Endothelial cell of umbilical vein (primary cell): ENCODE measurements around the gene ABCA1. TPM values are rescaled to one million over a fixed set of nuclear protein-coding genes. Genes with fewer than 3 reads are reported as not detected.

Experiments
- BruUV-seq: library from RNA; stranded (reverse); fragments of 400-500 nt; replicated peaks from 2 replicates; lab custom pipeline; 2021; lab: Mats Ljungman, UMichigan
- CTCF ChIA-PET: fragments of 300-600, 350-600 bp; sonication (Branson Sonifier 250); formaldehyde crosslinking; loops from one replicate; lab custom pipeline; 2021; ENCODE audit warnings: antibody characterized with exemption, inconsistent platforms; lab: Charles Lee
- POLR2A ChIA-PET: fragments of 300-600, 350-600 bp; sonication (Branson Sonifier 250); formaldehyde crosslinking; loops from one replicate; lab custom pipeline; 2021; ENCODE audit warnings: antibody characterized with exemption, inconsistent platforms; lab: Charles Lee
- DNase-seq: peaks from one replicate; pipeline ENCODE4 v3.0.0-alpha.2; 2011; ENCODE audit warnings: low read depth, low spot score
- FAIRE-seq: peaks from 2 replicates; lab custom pipeline; 2011; peaks lifted over from hg19 to GRCh38; lab: Jason Lieb, UNC
- H2AFZ ChIP-seq: 2 replicates; pipeline ENCODE4 v1.6.0; 2012; ENCODE audit warnings: low read depth, low read length, control low read depth, inconsistent platforms
- H3K27ac ChIP-seq: 2 replicates; pipeline ENCODE4 v1.5.1; 2011; ENCODE audit warnings: low read depth, mild to moderate bottlenecking, control low read depth, low read length, moderate library complexity; ENCODE audit not compliant: insufficient read depth
- H3K27me3 ChIP-seq, 2 experiments: 2 replicates each; pipeline versions ENCODE4 v1.6.0 to v1.6.1; 2011; ENCODE audit warnings: low read length in 2 of 2, mixed read lengths in 1 of 2; ENCODE audit not compliant: control insufficient read depth in 2 of 2, insufficient read depth in 2 of 2
- H3K36me3 ChIP-seq, 2 experiments: 2 replicates in 1 of 2; 3 replicates in 1 of 2; pipeline ENCODE4 v1.5.1; 2011; ENCODE audit warnings: low read length in 2 of 2, mild to moderate bottlenecking in 1 of 2, moderate library complexity in 1 of 2; ENCODE audit not compliant: control insufficient read depth in 2 of 2, insufficient read depth in 2 of 2; ENCODE audit errors: extremely low read depth in 1 of 2
- H3K4me1 ChIP-seq: 3 replicates; pipeline ENCODE4 v1.5.1; 2011; ENCODE audit warnings: mild to moderate bottlenecking, low read length; ENCODE audit not compliant: control insufficient read depth, insufficient read depth; ENCODE audit errors: extremely low read depth
- H3K4me2 ChIP-seq: 2 replicates; pipeline ENCODE4 v1.6.1; 2011; ENCODE audit warnings: low read length, control low read depth, mixed read lengths; ENCODE audit not compliant: insufficient read depth
- H3K4me3 ChIP-seq, 3 experiments: fragments of 200-600 bp in 1 of 3; sonication (generic), shearing (Covaris generic) in 1 of 3; replicated peaks in 1 of 3; 2 replicates each; pipeline ENCODE4 v1.5.1; 2011 to 2016; ENCODE audit warnings: control low read depth in 3 of 3, low read length in 3 of 3, mild to moderate bottlenecking in 2 of 3, inconsistent platforms in 1 of 3, low read depth in 1 of 3, moderate library complexity in 1 of 3; ENCODE audit not compliant: insufficient read depth in 1 of 3
- H3K79me2 ChIP-seq: 2 replicates; pipeline ENCODE4 v1.6.0; 2012; ENCODE audit warnings: low read length, inconsistent platforms; ENCODE audit not compliant: control insufficient read depth, insufficient read depth
- H3K9ac ChIP-seq: replicated peaks from 2 replicates; pipeline ENCODE3; 2011; ENCODE audit warnings: low read length, control low read depth; ENCODE audit not compliant: insufficient read depth; ENCODE audit errors: extremely low read depth
- H3K9me1 ChIP-seq: replicated peaks from 3 replicates; pipeline ENCODE4 v1.6.0; 2011; ENCODE audit warnings: mild to moderate bottlenecking, low read length; ENCODE audit not compliant: control insufficient read depth, insufficient read depth; ENCODE audit errors: extremely low read depth
- H3K9me3 ChIP-seq: replicated peaks from 2 replicates; pipeline ENCODE4 v1.5.1; 2012; ENCODE audit warnings: low read length, inconsistent platforms; ENCODE audit not compliant: control insufficient read depth, insufficient read depth
- H4K20me1 ChIP-seq: replicated peaks from 2 replicates; pipeline ENCODE3; 2011; ENCODE audit warnings: mild to moderate bottlenecking, low read length; ENCODE audit not compliant: control insufficient read depth, insufficient read depth; ENCODE audit errors: extremely low read depth
- CTCF ChIP-seq, 2 donors: IDR thresholded peaks; 1 replicate in 1 of 2; 2 replicates in 1 of 2; pipeline ENCODE4 v1.5.1; 2011; ENCODE audit warnings: low read length in 2 of 2, mild to moderate bottlenecking in 2 of 2, moderate library complexity in 2 of 2, control low read depth in 1 of 2, inconsistent platforms in 1 of 2, low read depth in 1 of 2; ENCODE audit not compliant: insufficient read depth in 1 of 2; ENCODE audit errors: extremely low read depth in 1 of 2
- EZH2 ChIP-seq: IDR thresholded peaks from 2 replicates; pipeline ENCODE4 v1.6.1; 2012; ENCODE audit warnings: borderline replicate concordance, low read depth, mild to moderate bottlenecking, moderate library complexity, low read length, inconsistent platforms; ENCODE audit not compliant: severe bottlenecking
- FOS ChIP-seq: IDR thresholded peaks from 2 replicates; pipeline ENCODE4 v1.6.1; 2011; ENCODE audit warnings: mild to moderate bottlenecking, low read length, moderate library complexity, borderline replicate concordance; ENCODE audit not compliant: insufficient read depth
- GATA2 ChIP-seq: IDR thresholded peaks from 2 replicates; pipeline ENCODE4 v1.7.0; 2011; ENCODE audit warnings: low read depth, mild to moderate bottlenecking, moderate library complexity, mixed read lengths, low read length; ENCODE audit not compliant: insufficient read length, insufficient read depth
- JUN ChIP-seq: IDR thresholded peaks from 2 replicates; pipeline ENCODE4 v1.6.1; 2011; ENCODE audit warnings: borderline replicate concordance, low read depth; ENCODE audit not compliant: insufficient read length, insufficient read depth
- MAX ChIP-seq: IDR thresholded peaks from 2 replicates; pipeline ENCODE4 v1.6.1; 2011; ENCODE audit not compliant: insufficient read depth, insufficient read length
- MYC ChIP-seq: IDR thresholded peaks from one replicate; pipeline ENCODE4 v1.6.1; 2011; ENCODE audit warnings: mild to moderate bottlenecking, low read depth, low read length
- POLR2A ChIP-seq: IDR thresholded peaks from 2 replicates; pipeline ENCODE4 v1.6.1; 2012; ENCODE audit warnings: low read depth, mild to moderate bottlenecking, control low read depth, low read length
- POLR2AphosphoS5 ChIP-seq: IDR thresholded peaks from 2 replicates; pipeline ENCODE4 v1.6.1; 2012; ENCODE audit warnings: low read depth, mild to moderate bottlenecking, control low read depth, low read length, moderate library complexity; ENCODE audit not compliant: insufficient read depth
- dilution Hi-C: fragments of 300-500 bp; cut with MboI; formaldehyde crosslinking; loops from one replicate; pipeline ENCODE4 v1.15.0; 2019; ENCODE audit warnings: low sequenced_read_pairs; ENCODE audit not compliant: extremely low pct_ligation_motif_present
- intact Hi-C: fragments of 100-400 bp; cut with micrococcal nuclease; formaldehyde crosslinking; loops from one replicate; pipeline ENCODE4 v1.10.0; 2022
- polyA plus RNA-seq, 4 experiments: library from polyadenylated mRNA; depleted of rRNA in 3 of 4; stranded (reverse) in 3 of 4; unstranded in 1 of 4; fragments of >200 nt; gene quantifications; 2 replicates each; pipeline versions ENCODE4 v1.2.1 to v1.2.3, GENCODE V29; 2011 to 2012; ENCODE audit warnings: missing spikeins in 1 of 4
- total RNA-seq: library from RNA; stranded (reverse); gene quantifications from 2 replicates; pipeline ENCODE4 v1.2.3, GENCODE V29; 2021

The ABCA1 gene
- total and polyA plus RNA-seq, 2 donors (not counting 3 experiments of a cell fraction or from before 2014, with no cell fraction given) = 2.4 to 9.8 TPM

- intact Hi-C loops = loop anchor here (2.0 kb wide), 1 partner anchor 18 kb away; no protein-coding TSS in a partner anchor
- H3K4me2 ChIP-seq = peak overlapping the region; percentile 10
Measured at GRCh38 chr9:104868687-104869404, 59.1 kb downstream of the ABCA1 start.

More at GRCh38 chr9:104868687-104869404, 59.1 kb downstream of the ABCA1 start:
- CTCF ChIA-PET = interaction anchor here (0.6 to 2.4 kb wide), 15 partner anchors 9 to 549 kb away, joined by 3 to 14 read pairs (median 4); partner anchors contain the start of gene ABCA1
- no peak overlapping the region for H3K9ac ChIP-seq
- H3K4me1 ChIP-seq = peaks cover 38% of the 10 kb centered on the region
- TF ChIP-seq POLR2A = no peak
- no peak for TF ChIP-seq MYC
- no peak for TF ChIP-seq JUN
- no peak for TF ChIP-seq EZH2
- TF ChIP-seq GATA2 = no peak
- no peak for TF ChIP-seq FOS
- TF ChIP-seq MAX = no peak
- TF ChIP-seq CTCF (IDR thresholded peaks at IDR 0.05; ENCODE audit: extremely low read depth in 1 of 2, insufficient read depth in 1 of 2, low read depth in 1 of 2, low read length in 2 of 2) = no peak
- no peak for TF ChIP-seq POLR2AphosphoS5
- H4K20me1 ChIP-seq = no peaks in the 10 kb centered on the region
- DNase-seq (peak; percentile 86), FAIRE-seq (no peak)
- H3K79me2 ChIP-seq = no peaks in the 10 kb centered on the region
- POLR2A ChIA-PET = interaction anchor here (0.6 to 1.3 kb wide), 4 partner anchors 42 to 293 kb away, joined by 3 to 6 read pairs (median 5); no protein-coding TSS in a partner anchor
- dilution Hi-C loops = no loop called here
- no peak overlapping the region for H3K27ac ChIP-seq
- H2AFZ ChIP-seq = peak overlapping the region; percentile 71
- H3K36me3 ChIP-seq = no peaks in the 10 kb centered on the region
- H3K27me3 ChIP-seq = no peaks in the 10 kb centered on the region
- H3K9me3 ChIP-seq = no peaks in the 10 kb centered on the region
- no peak overlapping the region for H3K4me3 ChIP-seq
- no TSS peak for BruUV-seq
- H3K9me1 ChIP-seq = no peaks in the 10 kb centered on the region
